ENCODE measurements around the gene TCERG1.

TCERG1 gene

GRCh38 chr5:146475190-146475780 is 28.2 kb downstream of the TCERG1 start:
- no peaks in the 10 kb centered on the region for H3K36me3 ChIP-seq (ENCODE audit: control insufficient read depth, insufficient read depth, low read length)
- no peak for TF ChIP-seq CTCF (IDR thresholded peaks at IDR 0.05)
- H3K27ac ChIP-seq = no peak overlapping the region
- H3K4me3 ChIP-seq (ENCODE audit: low read depth, low read length) = no peak overlapping the region
- H2AFZ ChIP-seq = no peak overlapping the region
- H3K9me3 ChIP-seq (ENCODE audit: control insufficient read depth, low read length) = no peaks in the 10 kb centered on the region
- no peaks in the 10 kb centered on the region for H3K27me3 ChIP-seq (ENCODE audit: control insufficient read depth, insufficient read depth, low read length)
- no peak overlapping the region for H3K4me2 ChIP-seq (ENCODE audit: low read length)
- peaks cover 3% of the 10 kb centered on the region for H3K79me2 ChIP-seq
- H3K4me1 ChIP-seq = no peaks in the 10 kb centered on the region
- no peak overlapping the region for H3K9ac ChIP-seq

- H3K36me3 ChIP-seq (ENCODE audit: control insufficient read depth, insufficient read depth, low read length) = no peaks in the 10 kb centered on the region
- H3K4me3 ChIP-seq (ENCODE audit: low read depth, low read length) = no peak overlapping the region
- H2AFZ ChIP-seq = no peak overlapping the region
- H3K4me2 ChIP-seq (ENCODE audit: low read length) = no peak overlapping the region
- H3K4me1 ChIP-seq = no peaks in the 10 kb centered on the region
- H3K27ac ChIP-seq = no peak overlapping the region
- no peak for TF ChIP-seq CTCF (IDR thresholded peaks at IDR 0.05)
- peaks cover 3% of the 10 kb centered on the region for H3K79me2 ChIP-seq
- H3K9me3 ChIP-seq (ENCODE audit: control insufficient read depth, low read length) = no peaks in the 10 kb centered on the region
- no peak overlapping the region for H3K9ac ChIP-seq
- no peaks in the 10 kb centered on the region for H3K27me3 ChIP-seq (ENCODE audit: control insufficient read depth, insufficient read depth, low read length)
Observed at GRCh38 chr5:146475906-146476305, 28.8 kb downstream of the TCERG1 start.

- Histone ChIP-seq H3K36me3 (ENCODE audit: control insufficient read depth, insufficient read depth, low read length) (no peaks in the 10 kb centered on the region), H3K27ac (no peak overlapping the region), H3K9ac (no peak overlapping the region), H3K79me2 (no peaks in the 10 kb centered on the region), H3K4me1 (no peaks in the 10 kb centered on the region), H3K4me3 (ENCODE audit: low read depth, low read length) (no peak overlapping the region), H3K4me2 (ENCODE audit: low read length) (no peak overlapping the region), H2AFZ (no peak overlapping the region), H3K27me3 (ENCODE audit: control insufficient read depth, insufficient read depth, low read length) (no peaks in the 10 kb centered on the region), H3K9me3 (ENCODE audit: control insufficient read depth, low read length) (no peaks in the 10 kb centered on the region)
- no peak for TF ChIP-seq CTCF (IDR thresholded peaks at IDR 0.05)
Observed at GRCh38 chr5:146482775-146483174, 35.6 kb downstream of the TCERG1 start.

GRCh38 chr5:146484714-146485391 is 37.7 kb downstream of the TCERG1 start:
- Histone ChIP-seq H3K36me3 (ENCODE audit: control insufficient read depth, insufficient read depth, low read length) (no peaks in the 10 kb centered on the region), H3K27ac (no peak overlapping the region), H3K4me1 (no peaks in the 10 kb centered on the region), H3K9me3 (ENCODE audit: control insufficient read depth, low read length) (no peaks in the 10 kb centered on the region), H3K4me2 (ENCODE audit: low read length) (no peak overlapping the region), H3K4me3 (ENCODE audit: low read depth, low read length) (no peak overlapping the region), H3K9ac (no peak overlapping the region), H2AFZ (no peak overlapping the region), H3K27me3 (ENCODE audit: control insufficient read depth, insufficient read depth, low read length) (no peaks in the 10 kb centered on the region), H3K79me2 (no peaks in the 10 kb centered on the region)
- TF ChIP-seq CTCF (IDR thresholded peaks at IDR 0.05) = no peak

All from parathyroid adenoma (tissue), 2 donors.